NCI-H2227 (cell line): ENCODE results near the gene SMC2.

Source experiments
- DNase-seq: peaks from one replicate; lab custom pipeline; 2025; ENCODE audit not compliant: unreplicated experiment; lab: John Stamatoyannopoulos, UW

Gene SMC2

GRCh38 chr9:104093647-104094533, at the start of gene SMC2:
SMC2 (plus strand) TSS chr9:104094309; CDS start chr9:104095385, 1,076 bp downstream.
- DNase-seq: peak; percentile 90

- no peak for DNase-seq
Observed at GRCh38 chr9:104068546-104068945, 25.6 kb upstream of the SMC2 start.

- no peak for DNase-seq
Observed at GRCh38 chr9:104069288-104069687, 24.8 kb upstream of the SMC2 start.

- no peak for DNase-seq
Observed at GRCh38 chr9:104071589-104071988, 22.5 kb upstream of the SMC2 start.

- DNase-seq: no peak
Observed at GRCh38 chr9:104073098-104073769, 20.9 kb upstream of the SMC2 start.

GRCh38 chr9:104073770-104074133, 20.4 kb upstream of the SMC2 start:
- no peak for DNase-seq

GRCh38 chr9:104074876-104075275, 19.2 kb upstream of the SMC2 start:
- no peak for DNase-seq

GRCh38 chr9:104075801-104076753, 18.0 kb upstream of the SMC2 start:
- DNase-seq: no peak

GRCh38 chr9:104078596-104078995, 15.5 kb upstream of the SMC2 start:
- DNase-seq: no peak

- no peak for DNase-seq
Observed at GRCh38 chr9:104080983-104081382, 13.1 kb upstream of the SMC2 start.

- no peak for DNase-seq
Observed at GRCh38 chr9:104082168-104082567, 11.9 kb upstream of the SMC2 start.

GRCh38 chr9:104085525-104085924, 8.6 kb upstream of the SMC2 start:
- no peak for DNase-seq

- DNase-seq: no peak
Observed at GRCh38 chr9:104087894-104088293, 6.2 kb upstream of the SMC2 start.

- no peak for DNase-seq
Observed at GRCh38 chr9:104088416-104088815, 5.7 kb upstream of the SMC2 start.

- no peak for DNase-seq
Observed at GRCh38 chr9:104090578-104090977, 3.5 kb upstream of the SMC2 start.

GRCh38 chr9:104091116-104091515, 3.0 kb upstream of the SMC2 start:
- no peak for DNase-seq

- DNase-seq: peak; percentile 60
Observed at GRCh38 chr9:104091708-104092107, 2.4 kb upstream of the SMC2 start.

GRCh38 chr9:104092192-104092591, 1.9 kb upstream of the SMC2 start:
- no peak for DNase-seq

- peak; percentile 22 for DNase-seq
Observed at GRCh38 chr9:104092875-104093600, 1.1 kb upstream of the SMC2 start.

- peak; percentile 53 for DNase-seq
Observed at GRCh38 chr9:104094534-104095015, 466 bp downstream of the SMC2 start.
